K562 (cell line): Measurements from ENCODE around the gene CDC14B. TPM values are rescaled to one million over a fixed set of nuclear protein-coding genes. Genes with fewer than 3 reads are reported as not detected.

Experiments used
- NFRKB ChIP-seq: fragments of 450-650 bp; IDR thresholded peaks from 2 replicates; pipeline ENCODE4 v1.6.1; 2016; ENCODE audit warnings: low read depth
- NR1H2 ChIP-seq: sonication (generic); formaldehyde crosslinking; IDR thresholded peaks from 2 replicates; pipeline ENCODE4 v1.4.0; 2020; ENCODE audit warnings: mild to moderate bottlenecking, missing genetic modification reagents
- SMAD1 ChIP-seq: fragments of 150-350 bp; IDR thresholded peaks from 2 replicates; pipeline ENCODE4 v1.6.1; 2014; ENCODE audit warnings: low read length, low read depth; ENCODE audit not compliant: partially characterized antibody
- ZNF232 ChIP-seq: sonication (generic); formaldehyde crosslinking; IDR thresholded peaks from 2 replicates; pipeline ENCODE4 v1.8.0; 2022; ENCODE audit warnings: mild to moderate bottlenecking, missing genetic modification reagents
- polyA plus RNA-seq, 8 experiments: library from polyadenylated mRNA; depleted of rRNA in 4 of 8; stranded (reverse) in 5 of 8; unstranded in 3 of 8; fragments of >200 nt; fragmentation: Nextera tagmentation in 2 of 8; fragmentation: Illumina TruSeq in 1 of 8; extraction: Ambion mirVana in 2 of 8; extraction: Trizol in 1 of 8; gene quantifications; 2 replicates each; pipeline versions ENCODE4 v1.2.1 to v1.2.3, GENCODE V29; 2011 to 2014; ENCODE audit warnings: inconsistent platforms in 1 of 8, missing spikeins in 1 of 8
- total RNA-seq, 7 experiments: library from RNA; depleted of rRNA in 6 of 7; stranded (reverse); fragments of >200 nt in 6 of 7; fragmentation: Illumina TruSeq in 2 of 7; extraction: Trizol in 2 of 7; gene quantifications; 2 replicates each; pipeline versions ENCODE4 v1.2.1 to v1.2.3, GENCODE V29; 2011 to 2021; ENCODE audit warnings: low replicate concordance in 1 of 7
- TF ChIP-seq, protein P1 (sequence below): IDR thresholded peaks from 2 replicates; pipeline ENCODE4 v1.6.1; 2014; ENCODE audit warnings: antibody characterized with exemption
- TF ChIP-seq, protein P2 (sequence below): sonication (generic); formaldehyde crosslinking; IDR thresholded peaks from 2 replicates; pipeline ENCODE4 v1.8.0; 2022; ENCODE audit warnings: missing genetic modification reagents, mild to moderate bottlenecking, moderate library complexity, borderline replicate concordance
- TF ChIP-seq, protein P3 (sequence below), 3 experiments: fragments of 200-800 bp in 1 of 3; fragments of 250-450 bp in 1 of 3; fragments of 450-650 bp in 1 of 3; sonication (Bioruptor Pico) in 1 of 3; sonication (Bioruptor generic) in 1 of 3; formaldehyde crosslinking in 1 of 3; IDR thresholded peaks; 2 replicates each; pipeline versions ENCODE4 v1.6.1 to v1.8.0; 2016 to 2022; ENCODE audit warnings: mild to moderate bottlenecking in 2 of 3, missing genetic modification characterization in 2 of 3, missing compliant biosample characterization in 1 of 3, moderate library complexity in 1 of 3

Gene CDC14B
- total and polyA plus RNA-seq, 9 of the 15 experiments (the other 6 are each of a cell fraction or from before 2014, with no cell fraction given) = 1.4 to 6.0 (median 3.8) TPM

DNA sequence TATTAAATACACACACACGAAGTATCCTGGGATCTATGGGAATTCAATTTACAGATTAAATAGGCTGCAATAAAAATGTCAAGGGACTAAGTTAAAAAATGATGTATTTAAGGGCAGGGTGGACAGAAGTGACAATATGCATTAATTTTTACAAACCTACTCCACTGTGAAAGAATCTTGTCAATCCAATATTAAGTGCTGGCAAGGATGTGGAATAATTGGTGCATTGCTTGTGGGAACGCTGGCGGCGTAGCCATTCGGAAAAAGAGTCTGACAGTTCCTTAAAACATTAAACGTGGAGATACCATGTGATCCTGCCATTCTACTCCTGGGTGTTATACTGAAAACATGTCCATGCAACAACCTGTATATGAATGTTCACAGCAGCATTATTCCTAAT, 4.2 kb downstream of the CDC14B start (continued):
- TF ChIP-seq, protein P1, sequence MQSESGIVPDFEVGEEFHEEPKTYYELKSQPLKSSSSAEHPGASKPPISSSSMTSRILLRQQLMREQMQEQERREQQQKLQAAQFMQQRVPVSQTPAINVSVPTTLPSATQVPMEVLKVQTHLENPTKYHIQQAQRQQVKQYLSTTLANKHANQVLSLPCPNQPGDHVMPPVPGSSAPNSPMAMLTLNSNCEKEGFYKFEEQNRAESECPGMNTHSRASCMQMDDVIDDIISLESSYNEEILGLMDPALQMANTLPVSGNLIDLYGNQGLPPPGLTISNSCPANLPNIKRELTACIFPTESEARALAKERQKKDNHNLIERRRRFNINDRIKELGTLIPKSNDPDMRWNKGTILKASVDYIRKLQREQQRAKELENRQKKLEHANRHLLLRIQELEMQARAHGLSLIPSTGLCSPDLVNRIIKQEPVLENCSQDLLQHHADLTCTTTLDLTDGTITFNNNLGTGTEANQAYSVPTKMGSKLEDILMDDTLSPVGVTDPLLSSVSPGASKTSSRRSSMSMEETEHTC = no peak
- TF ChIP-seq ZNF232 (CRISPR knock-in tag) (no peak), NR1H2 (CRISPR knock-in tag) (no peak), SMAD1 (no peak), NFRKB (no peak)
- TF ChIP-seq, protein P2, sequence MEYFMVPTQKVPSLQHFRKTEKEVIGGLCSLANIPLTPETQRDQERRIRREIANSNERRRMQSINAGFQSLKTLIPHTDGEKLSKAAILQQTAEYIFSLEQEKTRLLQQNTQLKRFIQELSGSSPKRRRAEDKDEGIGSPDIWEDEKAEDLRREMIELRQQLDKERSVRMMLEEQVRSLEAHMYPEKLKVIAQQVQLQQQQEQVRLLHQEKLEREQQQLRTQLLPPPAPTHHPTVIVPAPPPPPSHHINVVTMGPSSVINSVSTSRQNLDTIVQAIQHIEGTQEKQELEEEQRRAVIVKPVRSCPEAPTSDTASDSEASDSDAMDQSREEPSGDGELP (CRISPR knock-in tag) = no peak
- TF ChIP-seq, protein P3, sequence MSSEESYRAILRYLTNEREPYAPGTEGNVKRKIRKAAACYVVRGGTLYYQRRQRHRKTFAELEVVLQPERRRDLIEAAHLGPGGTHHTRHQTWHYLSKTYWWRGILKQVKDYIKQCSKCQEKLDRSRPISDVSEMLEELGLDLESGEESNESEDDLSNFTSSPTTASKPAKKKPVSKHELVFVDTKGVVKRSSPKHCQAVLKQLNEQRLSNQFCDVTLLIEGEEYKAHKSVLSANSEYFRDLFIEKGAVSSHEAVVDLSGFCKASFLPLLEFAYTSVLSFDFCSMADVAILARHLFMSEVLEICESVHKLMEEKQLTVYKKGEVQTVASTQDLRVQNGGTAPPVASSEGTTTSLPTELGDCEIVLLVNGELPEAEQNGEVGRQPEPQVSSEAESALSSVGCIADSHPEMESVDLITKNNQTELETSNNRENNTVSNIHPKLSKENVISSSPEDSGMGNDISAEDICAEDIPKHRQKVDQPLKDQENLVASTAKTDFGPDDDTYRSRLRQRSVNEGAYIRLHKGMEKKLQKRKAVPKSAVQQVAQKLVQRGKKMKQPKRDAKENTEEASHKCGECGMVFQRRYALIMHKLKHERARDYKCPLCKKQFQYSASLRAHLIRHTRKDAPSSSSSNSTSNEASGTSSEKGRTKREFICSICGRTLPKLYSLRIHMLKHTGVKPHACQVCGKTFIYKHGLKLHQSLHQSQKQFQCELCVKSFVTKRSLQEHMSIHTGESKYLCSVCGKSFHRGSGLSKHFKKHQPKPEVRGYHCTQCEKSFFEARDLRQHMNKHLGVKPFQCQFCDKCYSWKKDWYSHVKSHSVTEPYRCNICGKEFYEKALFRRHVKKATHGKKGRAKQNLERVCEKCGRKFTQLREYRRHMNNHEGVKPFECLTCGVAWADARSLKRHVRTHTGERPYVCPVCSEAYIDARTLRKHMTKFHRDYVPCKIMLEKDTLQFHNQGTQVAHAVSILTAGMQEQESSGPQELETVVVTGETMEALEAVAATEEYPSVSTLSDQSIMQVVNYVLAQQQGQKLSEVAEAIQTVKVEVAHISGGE (CRISPR knock-in tag; IDR thresholded peaks at IDR 0.05) = no peak
